Activated CD8-positive, alpha-beta T cell treated with anti-CD3 and anti-CD28 coated beads for 36 hours (primary cell): ENCODE data around the gene ATP8B2. TPM values are rescaled to one million over a fixed set of nuclear protein-coding genes. Genes with fewer than 3 reads are reported as not detected.

ENCODE experiments used
- ATAC-seq: fragments of 200-7000 bp; cut with Tn5 transposase; one replicate; pipeline ENCODE4 v1.10.0; 2021; ENCODE audit warnings: mild to moderate bottlenecking, moderate library complexity
- CTCF ChIA-PET: fragments of 350-600 bp; sonication (Branson Sonifier 250); formaldehyde crosslinking; loops from one replicate; lab custom pipeline; 2021; ENCODE audit warnings: antibody characterized with exemption; lab: Charles Lee
- POLR2A ChIA-PET: fragments of 350-600 bp; sonication (Branson Sonifier 250); formaldehyde crosslinking; loops from one replicate; lab custom pipeline; 2021; ENCODE audit warnings: antibody characterized with exemption; lab: Charles Lee
- DNase-seq: peaks from one replicate; pipeline ENCODE4 v3.0.0-alpha.2; 2020
- H3K27ac Mint-ChIP-seq: one replicate; pipeline ENCODE4 v1.8.0; 2021; ENCODE audit warnings: mild to moderate bottlenecking, mixed read lengths
- H3K27me3 Mint-ChIP-seq: one replicate; pipeline ENCODE4 v1.8.0; 2021; ENCODE audit warnings: mixed read lengths
- H3K36me3 Mint-ChIP-seq: one replicate; pipeline ENCODE4 v1.8.0; 2021; ENCODE audit warnings: low read depth, mixed read lengths
- H3K4me1 Mint-ChIP-seq: one replicate; pipeline ENCODE4 v1.8.0; 2021; ENCODE audit warnings: low read depth, mixed read lengths
- H3K4me3 Mint-ChIP-seq: one replicate; pipeline ENCODE4 v1.8.0; 2021; ENCODE audit warnings: mild to moderate bottlenecking, moderate library complexity, mixed read lengths
- H3K9me3 Mint-ChIP-seq: one replicate; pipeline ENCODE4 v1.8.0; 2021; ENCODE audit warnings: mixed read lengths
- CTCF ChIP-seq: fragments of 200-600 bp; IDR thresholded peaks from one replicate; pipeline ENCODE4 v1.8.0; 2022; ENCODE audit warnings: antibody characterized with exemption, mild to moderate bottlenecking
- intact Hi-C: fragments of 100-400 bp; cut with micrococcal nuclease; formaldehyde crosslinking; loops from one replicate; pipeline ENCODE4 v1.10.0; 2022
- total RNA-seq, 2 experiments: library from RNA; stranded (reverse); gene quantifications; one replicate each; pipeline ENCODE4 v1.2.3, GENCODE V29; 2021

The ATP8B2 gene
- total RNA-seq, 2 experiments from 2014 or later, result 52.2 to 54.7 TPM

- Mint-ChIP-seq H3K36me3 (no peaks in the 10 kb centered on the region), H3K27me3 (no peaks in the 10 kb centered on the region), H3K4me1 (peaks cover 44% of the 10 kb centered on the region), H3K9me3 (no peaks in the 10 kb centered on the region), H3K27ac (no peak overlapping the region), H3K4me3 (no peak overlapping the region)
- intact Hi-C loops, result no loop called here
- POLR2A ChIA-PET, result interaction anchor here (1.0 to 2.0 kb wide), 2 partner anchors 9 to 13 kb away, joined by 3 to 5 read pairs; no protein-coding TSS in a partner anchor
- no peak for ATAC-seq
- no peak for DNase-seq
- no peak for TF ChIP-seq CTCF
- CTCF ChIA-PET, result interaction anchor here (0.7 to 1.3 kb wide), 5 partner anchors 42 to 146 kb away, joined by 3 to 5 read pairs (median 4); no protein-coding TSS in a partner anchor
Measured at GRCh38 chr1:154400381-154400801, 75.1 kb downstream of the ATP8B2 start.

Other genes starting within 250 kb of the ATP8B2 start
- under 1 TPM in 1 of 2 experiments, not detected in 1; 0.07 TPM for gene NUP210L, start 170.5 kb upstream of the ATP8B2 start, total RNA-seq
- gene TPM3, start 133.4 kb upstream of the ATP8B2 start, total RNA-seq, result 100 to 1,000 TPM; 591 to 597 TPM
- not detected for gene CFAP141, start 119.2 kb upstream of the ATP8B2 start, total RNA-seq
- 100 to 1,000 TPM; 183 to 195 TPM for gene UBAP2L, start 104.6 kb upstream of the ATP8B2 start, total RNA-seq
- 100 to 1,000 TPM; 163 to 170 TPM for gene HAX1, start 52.9 kb upstream of the ATP8B2 start, total RNA-seq
- under 1 TPM in 1 of 2 experiments, not detected in 1; 0.14 TPM for gene AQP10, start 4.4 kb upstream of the ATP8B2 start, total RNA-seq
- gene IL6R, start 79.8 kb downstream of the ATP8B2 start, total RNA-seq, result 1 to 10 TPM; 2.2 to 2.5 TPM
- gene TDRD10, start 176.7 kb downstream of the ATP8B2 start, total RNA-seq, result not detected
- not detected for gene SHE, start 176.9 kb downstream of the ATP8B2 start, total RNA-seq
- gene UBE2Q1, start 233.1 kb downstream of the ATP8B2 start, total RNA-seq, result 10 to 100 TPM; 71.2 to 74.6 TPM
- gene CHRNB2, start 242.3 kb downstream of the ATP8B2 start, total RNA-seq, result not detected